ENCODE data around the gene SEMA3C. TPM values are rescaled to one million over a fixed set of nuclear protein-coding genes. Genes with fewer than 3 reads are reported as not detected.

Gene SEMA3C
- total RNA-seq, 1 donor from 2014 or later = 90.6 TPM

GRCh38 chr7:80804589-80804988 is 114.3 kb downstream of the SEMA3C start:
- peaks cover 11% of the 10 kb centered on the region for H3K4me1 ChIP-seq
- no peaks in the 10 kb centered on the region for H3K9me3 ChIP-seq
- TF ChIP-seq CTCF (IDR thresholded peaks at IDR 0.05) (no peak), POLR2A (IDR thresholded peaks at IDR 0.05) (no peak), POLR2AphosphoS5 (IDR thresholded peaks at IDR 0.05; ENCODE audit: insufficient read depth in 1 of 2, low read depth in 1 of 2) (no peak)
- DNase-seq (ENCODE audit: extremely low spot score in 2 of 2) = no peak
- no peak overlapping the region for H3K4me3 ChIP-seq
- H3K27ac ChIP-seq = no peak overlapping the region
- intact Hi-C loops (cut with DNase I) = no loop called here
- H3K27me3 ChIP-seq = no peaks in the 10 kb centered on the region
- H3K36me3 ChIP-seq = no peaks in the 10 kb centered on the region

- peaks cover 0 to 5% of the 10 kb centered on the region in 2 donors for H3K36me3 ChIP-seq
- intact Hi-C loops (cut with DNase I) = no loop called here
- H3K27me3 ChIP-seq = no peaks in the 10 kb centered on the region
- H3K4me1 ChIP-seq = peaks cover 9% of the 10 kb centered on the region
- H3K9me3 ChIP-seq = no peaks in the 10 kb centered on the region
- H3K27ac ChIP-seq = no peak overlapping the region
- no peak overlapping the region for H3K4me3 ChIP-seq
- no peak for DNase-seq (ENCODE audit: extremely low spot score in 2 of 2)
- TF ChIP-seq POLR2A (IDR thresholded peaks at IDR 0.05) (no peak), CTCF (IDR thresholded peaks at IDR 0.05) (no peak), POLR2AphosphoS5 (IDR thresholded peaks at IDR 0.05; ENCODE audit: insufficient read depth in 1 of 2, low read depth in 1 of 2) (no peak)
Observed at GRCh38 chr7:80802527-80802926, 116.3 kb downstream of the SEMA3C start.

- no peak for DNase-seq (ENCODE audit: extremely low spot score in 2 of 2)
- TF ChIP-seq POLR2AphosphoS5 (IDR thresholded peaks at IDR 0.05; ENCODE audit: insufficient read depth in 1 of 2, low read depth in 1 of 2) (no peak), POLR2A (IDR thresholded peaks at IDR 0.05) (no peak), CTCF (IDR thresholded peaks at IDR 0.05) (no peak)
- no peak overlapping the region for H3K4me3 ChIP-seq
- H3K4me1 ChIP-seq = no peaks in the 10 kb centered on the region
- peaks cover 0 to 5% of the 10 kb centered on the region in 2 donors for H3K36me3 ChIP-seq
- peak overlapping the region; percentile 17 for H3K27ac ChIP-seq
- no peaks in the 10 kb centered on the region for H3K9me3 ChIP-seq
- H3K27me3 ChIP-seq = no peaks in the 10 kb centered on the region
- intact Hi-C loops (cut with DNase I) = no loop called here
Observed at GRCh38 chr7:80794631-80795573, 123.9 kb downstream of the SEMA3C start.

- Histone ChIP-seq H3K4me3 (no peak overlapping the region), H3K27me3 (no peaks in the 10 kb centered on the region), H3K36me3 (no peaks in the 10 kb centered on the region), H3K9me3 (no peaks in the 10 kb centered on the region), H3K4me1 (no peaks in the 10 kb centered on the region), H3K27ac (peak overlapping the region; percentile 3)
- intact Hi-C loops (cut with DNase I) = no loop called here
- TF ChIP-seq POLR2AphosphoS5 (IDR thresholded peaks at IDR 0.05; ENCODE audit: insufficient read depth in 1 of 2, low read depth in 1 of 2) = no peak
- no peak for TF ChIP-seq CTCF (IDR thresholded peaks at IDR 0.05)
- TF ChIP-seq POLR2A (IDR thresholded peaks at IDR 0.05) = no peak
- no peak for DNase-seq (ENCODE audit: extremely low spot score in 2 of 2)
Observed at GRCh38 chr7:80791509-80791929, 127.3 kb downstream of the SEMA3C start.

- no peaks in the 10 kb centered on the region for H3K36me3 ChIP-seq
- H3K27me3 ChIP-seq = no peaks in the 10 kb centered on the region
- no peaks in the 10 kb centered on the region for H3K9me3 ChIP-seq
- no peak overlapping the region for H3K4me3 ChIP-seq
- intact Hi-C loops (cut with DNase I) = no loop called here
- H3K27ac ChIP-seq = peak overlapping the region; percentile 3
- no peaks in the 10 kb centered on the region for H3K4me1 ChIP-seq
- DNase-seq (ENCODE audit: extremely low spot score in 2 of 2) = no peak
- TF ChIP-seq POLR2A (IDR thresholded peaks at IDR 0.05) = no peak
- no peak for TF ChIP-seq POLR2AphosphoS5 (IDR thresholded peaks at IDR 0.05; ENCODE audit: insufficient read depth in 1 of 2, low read depth in 1 of 2)
- TF ChIP-seq CTCF (IDR thresholded peaks at IDR 0.05) = no peak
Observed at GRCh38 chr7:80790877-80791276, 128.0 kb downstream of the SEMA3C start.
